KOPT-K1 (cell line): Measurements from ENCODE around the gene ZNF22.

ENCODE experiments used
- H3K27ac ChIP-seq: fragments of 200-600 bp; sonication (generic); 2 replicates; pipeline ENCODE4 v1.5.1; 2016; ENCODE audit warnings: antibody characterized with exemption, mild to moderate bottlenecking, low read depth, low read length; ENCODE audit not compliant: poor library complexity, severe bottlenecking
- H3K36me3 ChIP-seq: fragments of 200-600 bp; sonication (generic); 2 replicates; pipeline ENCODE4 v1.5.1; 2017; ENCODE audit warnings: antibody characterized with exemption, mild to moderate bottlenecking, low read length, moderate library complexity; ENCODE audit not compliant: insufficient read depth
- H3K9me3 ChIP-seq: fragments of 200-600 bp; sonication (generic); 2 replicates; pipeline ENCODE4 v1.5.1; 2017; ENCODE audit warnings: antibody characterized with exemption, low read length, mild to moderate bottlenecking; ENCODE audit not compliant: insufficient read depth, poor library complexity, severe bottlenecking

The ZNF22 gene

DNA sequence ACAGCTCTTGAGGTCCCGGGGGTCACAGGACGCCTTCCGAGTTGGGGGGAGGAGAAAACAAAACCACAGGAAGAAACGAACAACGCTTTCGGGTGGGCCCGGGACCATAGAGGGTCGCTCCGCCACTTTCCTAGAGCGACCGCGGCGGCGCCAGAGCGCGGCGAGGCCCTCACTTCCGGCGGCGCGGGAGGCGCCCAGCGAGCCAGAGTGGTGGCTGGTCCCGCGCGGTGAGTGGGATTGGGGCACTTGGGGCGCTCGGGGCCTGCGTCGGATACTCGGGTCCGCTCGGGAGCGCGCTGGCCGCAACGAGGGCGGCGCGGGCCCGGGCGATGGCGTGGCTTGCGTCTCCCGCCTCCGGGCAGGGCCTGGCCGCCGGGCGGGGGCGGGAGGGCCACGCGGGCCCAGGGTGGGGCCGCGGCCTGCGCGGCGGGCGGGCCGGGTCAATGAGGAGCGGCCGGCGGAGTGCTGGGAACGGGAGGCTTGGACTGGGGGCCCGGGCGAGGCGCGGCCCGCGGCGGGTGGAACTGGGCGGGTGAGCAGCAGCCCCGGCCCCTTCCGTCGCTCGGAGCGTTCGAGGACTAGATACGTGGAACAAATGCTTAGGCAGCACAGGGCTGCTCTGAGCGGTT lies at the start of gene ZNF22:
Gene ZNF22 (plus strand): TSS at position 172 of the 629 bp plus-strand sequence. CDS start 2,446 bp downstream, outside the sequence.
- Histone ChIP-seq H3K36me3 (peaks cover 38% of the 10 kb centered on the region), H3K9me3 (peaks cover 26% of the 10 kb centered on the region), H3K27ac (peak within 1 kb of the TSS; percentile 95)

DNA sequence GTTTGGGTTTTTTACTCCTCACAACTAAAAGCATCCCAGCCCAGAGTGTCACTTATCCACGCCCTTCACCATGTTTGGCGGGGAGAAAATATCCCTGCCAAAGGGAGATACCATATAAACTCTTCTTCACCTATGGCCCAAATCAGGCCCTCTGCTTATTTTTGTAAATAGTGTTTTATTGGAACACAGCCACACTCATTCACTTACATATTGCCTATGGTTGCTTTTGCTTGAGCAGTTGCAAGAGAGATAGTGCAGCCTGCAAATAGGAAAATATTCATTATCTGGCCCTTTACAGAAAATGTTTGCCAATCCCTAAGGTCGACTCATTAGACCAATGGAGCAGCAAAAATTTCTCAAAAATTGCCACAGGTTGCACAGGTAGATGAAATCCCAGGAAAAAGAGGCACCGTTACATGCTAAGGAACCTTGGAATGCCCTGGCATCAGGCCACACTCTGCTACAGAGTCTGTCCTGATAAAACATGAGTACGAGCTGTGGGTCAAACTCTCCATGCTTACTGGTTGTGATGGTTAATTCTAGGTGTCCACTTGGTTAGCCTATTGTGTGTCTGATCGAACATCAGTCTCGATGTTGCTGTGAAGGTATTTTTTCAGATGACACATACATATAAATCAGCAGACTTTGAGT lies 49.0 kb upstream of the ZNF22 start:
- Histone ChIP-seq H3K36me3 (peaks cover 11% of the 10 kb centered on the region; the same call in 1 of the 2 replicates), H3K9me3 (no peaks in the 10 kb centered on the region), H3K27ac (no peak overlapping the region)

DNA sequence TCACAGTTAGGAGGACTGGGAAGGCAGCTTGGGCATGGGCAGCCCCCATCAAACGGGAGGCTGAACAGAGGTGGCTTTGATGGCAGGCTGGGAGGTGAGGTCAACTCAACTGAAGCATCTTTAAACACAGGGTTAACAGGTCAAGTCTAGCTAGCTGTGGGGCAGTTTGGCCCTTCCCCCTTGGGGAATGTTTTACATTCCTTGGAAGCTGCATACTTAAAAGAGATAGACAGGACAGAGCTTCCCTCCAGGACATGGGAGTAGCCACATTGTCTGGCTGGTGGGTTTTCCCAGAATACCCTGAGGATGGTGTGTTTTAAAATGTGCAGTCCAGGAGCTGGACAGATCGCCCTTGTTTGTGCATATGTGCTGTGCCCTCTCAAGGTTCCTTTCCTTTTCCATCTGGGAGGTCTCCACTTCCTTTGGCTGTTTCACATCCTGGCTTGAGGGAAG lies 47.9 kb upstream of the ZNF22 start:
- no peaks in the 10 kb centered on the region for H3K9me3 ChIP-seq
- peaks cover 13% of the 10 kb centered on the region; the same call in 1 of the 2 replicates for H3K36me3 ChIP-seq
- no peak overlapping the region for H3K27ac ChIP-seq

DNA sequence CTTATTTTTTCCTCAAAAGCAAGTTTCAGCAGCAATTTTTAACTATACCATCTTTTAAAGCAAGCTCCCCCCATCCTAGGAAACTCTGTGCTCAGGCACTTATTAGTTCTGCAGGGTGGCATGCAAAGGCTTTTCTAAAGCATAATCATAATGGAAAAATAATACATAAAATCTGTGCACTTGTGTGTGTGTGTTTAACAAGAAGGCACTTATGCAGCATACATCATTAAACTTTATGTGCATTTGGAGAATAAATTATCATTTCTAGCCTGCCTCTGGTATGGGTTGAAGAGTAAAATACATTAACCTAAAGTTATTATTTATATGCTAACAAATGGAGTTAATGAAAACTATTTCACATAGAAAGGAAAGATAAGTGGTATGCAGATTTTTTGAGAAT lies 46.7 kb upstream of the ZNF22 start:
- no peak overlapping the region for H3K27ac ChIP-seq
- no peaks in the 10 kb centered on the region for H3K9me3 ChIP-seq
- peaks cover 13% of the 10 kb centered on the region; the same call in 1 of the 2 replicates for H3K36me3 ChIP-seq

DNA sequence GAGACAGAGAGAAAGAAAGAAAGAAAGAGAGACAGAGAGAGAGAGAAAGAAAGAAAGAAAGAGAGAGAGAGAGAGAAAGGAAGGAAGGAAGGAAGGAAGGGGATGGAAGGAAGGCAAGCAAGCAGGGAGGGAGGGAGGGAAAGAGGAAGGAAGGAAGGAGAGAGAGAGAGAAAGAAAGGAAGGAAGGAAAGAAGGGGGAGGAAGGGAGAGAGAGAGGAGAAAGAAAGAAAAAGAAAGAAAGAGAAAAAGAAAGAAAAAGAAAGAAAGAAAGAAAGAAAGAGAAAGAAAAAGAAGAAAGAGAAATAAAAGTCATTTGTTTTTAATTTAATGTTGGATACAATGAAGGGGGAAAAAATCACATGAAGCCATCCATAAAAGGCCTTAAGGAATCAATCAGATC lies 45.8 kb upstream of the ZNF22 start:
- Histone ChIP-seq H3K9me3 (no peaks in the 10 kb centered on the region), H3K27ac (no peak overlapping the region), H3K36me3 (peaks cover 13% of the 10 kb centered on the region; the same call in 1 of the 2 replicates)

DNA sequence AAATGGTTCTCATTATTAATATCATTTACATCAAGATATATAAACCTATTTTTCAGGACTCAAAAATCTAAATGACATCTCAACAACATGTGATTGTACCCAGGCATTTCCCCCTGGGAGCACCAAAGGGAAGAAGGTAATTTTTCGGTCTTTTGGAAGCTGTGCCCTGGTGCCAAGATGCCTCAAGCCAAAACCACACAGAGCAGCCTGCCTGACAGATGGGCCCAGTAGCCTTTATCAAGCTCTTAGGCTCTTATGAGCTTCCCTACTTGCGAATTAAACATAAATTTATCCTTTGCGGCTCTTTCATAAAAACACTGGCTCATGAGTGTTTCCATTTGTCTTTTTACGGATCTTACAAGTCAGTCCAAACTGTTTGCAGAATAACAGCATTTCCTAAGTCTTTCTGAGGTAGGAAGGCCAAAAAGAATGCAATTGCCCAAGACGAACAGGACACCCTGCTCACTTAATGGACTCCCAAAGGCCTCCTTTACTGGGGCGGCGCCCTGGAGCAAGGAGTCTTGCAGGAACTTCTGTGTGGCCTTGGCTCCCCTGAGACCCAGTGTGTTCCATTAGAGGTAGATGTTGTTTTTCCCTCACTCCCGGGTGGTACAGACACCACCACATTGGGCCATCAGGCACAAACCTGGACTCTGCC lies 45.2 kb upstream of the ZNF22 start:
- no peaks in the 10 kb centered on the region for H3K9me3 ChIP-seq
- peaks cover 13% of the 10 kb centered on the region; the same call in 1 of the 2 replicates for H3K36me3 ChIP-seq
- H3K27ac ChIP-seq: no peak overlapping the region

DNA sequence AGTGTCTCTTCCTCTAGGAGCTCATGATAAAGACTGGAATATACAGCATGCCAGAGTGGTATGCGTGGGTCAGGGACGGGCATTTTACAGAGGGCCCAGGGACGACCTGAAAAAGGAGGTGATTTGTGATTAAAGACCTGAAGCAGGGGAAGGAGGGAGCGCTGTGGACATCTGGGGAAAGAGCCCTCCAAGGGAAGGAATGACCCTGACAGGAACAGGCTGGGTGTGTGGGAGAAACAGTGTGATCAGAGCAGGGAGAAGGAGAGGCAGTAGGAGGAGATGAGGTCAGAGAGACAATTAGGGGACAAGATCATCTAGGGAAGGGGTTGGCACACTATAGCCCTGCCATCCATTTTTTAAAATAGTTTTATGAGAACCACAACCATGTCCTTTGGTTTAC lies 44.5 kb upstream of the ZNF22 start:
- no peak overlapping the region for H3K27ac ChIP-seq
- H3K36me3 ChIP-seq: peaks cover 13% of the 10 kb centered on the region; the same call in 1 of the 2 replicates
- H3K9me3 ChIP-seq: no peaks in the 10 kb centered on the region

DNA sequence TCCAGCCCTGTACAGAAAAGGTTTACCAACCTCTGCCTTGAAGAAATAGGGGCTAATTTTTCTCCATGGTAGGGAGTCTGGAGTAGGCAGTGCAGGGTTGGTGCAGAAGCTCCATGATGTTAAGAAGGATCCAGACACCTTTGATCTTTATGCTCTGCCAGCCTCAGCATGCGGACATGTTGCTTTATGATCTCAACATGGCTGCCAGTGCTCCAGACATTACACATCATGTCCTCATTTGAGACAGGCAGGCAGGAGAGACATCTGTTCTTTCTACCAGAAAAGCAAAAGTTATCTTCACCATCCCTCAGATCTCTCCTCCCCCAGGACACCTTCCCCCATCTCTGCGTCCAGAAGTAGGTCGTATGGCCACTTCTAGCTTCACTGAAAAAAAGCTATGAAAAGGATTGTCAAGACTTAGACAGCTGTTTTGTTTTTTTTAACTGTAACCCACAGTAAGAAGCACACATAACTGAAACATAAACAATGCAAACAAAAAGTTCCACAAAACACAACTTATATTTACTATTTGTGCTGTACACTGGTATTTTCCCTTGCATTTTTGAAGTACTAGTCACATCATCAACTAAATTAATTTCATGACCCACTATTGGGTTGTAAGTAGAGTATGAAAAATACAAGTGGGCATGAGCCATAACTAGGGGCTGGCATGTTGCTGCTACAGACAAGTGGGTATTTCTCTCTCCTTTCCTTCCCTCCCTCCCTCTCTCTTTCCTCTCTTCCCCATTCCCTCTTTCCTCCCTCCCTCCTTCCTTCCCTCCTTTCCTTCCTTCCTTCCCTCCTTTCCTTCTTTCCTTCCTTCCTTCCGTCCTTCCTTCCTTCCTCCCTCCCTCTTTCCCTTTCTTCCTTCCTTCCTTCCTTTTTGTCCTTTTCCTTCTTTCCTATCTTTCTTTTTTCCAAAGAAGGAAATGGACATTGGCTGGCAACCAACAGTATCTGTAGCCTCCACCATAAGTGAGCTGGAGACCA lies 43.7 kb upstream of the ZNF22 start:
- Histone ChIP-seq H3K36me3 (peaks cover 13% of the 10 kb centered on the region; the same call in 1 of the 2 replicates), H3K27ac (no peak overlapping the region), H3K9me3 (no peaks in the 10 kb centered on the region)

DNA sequence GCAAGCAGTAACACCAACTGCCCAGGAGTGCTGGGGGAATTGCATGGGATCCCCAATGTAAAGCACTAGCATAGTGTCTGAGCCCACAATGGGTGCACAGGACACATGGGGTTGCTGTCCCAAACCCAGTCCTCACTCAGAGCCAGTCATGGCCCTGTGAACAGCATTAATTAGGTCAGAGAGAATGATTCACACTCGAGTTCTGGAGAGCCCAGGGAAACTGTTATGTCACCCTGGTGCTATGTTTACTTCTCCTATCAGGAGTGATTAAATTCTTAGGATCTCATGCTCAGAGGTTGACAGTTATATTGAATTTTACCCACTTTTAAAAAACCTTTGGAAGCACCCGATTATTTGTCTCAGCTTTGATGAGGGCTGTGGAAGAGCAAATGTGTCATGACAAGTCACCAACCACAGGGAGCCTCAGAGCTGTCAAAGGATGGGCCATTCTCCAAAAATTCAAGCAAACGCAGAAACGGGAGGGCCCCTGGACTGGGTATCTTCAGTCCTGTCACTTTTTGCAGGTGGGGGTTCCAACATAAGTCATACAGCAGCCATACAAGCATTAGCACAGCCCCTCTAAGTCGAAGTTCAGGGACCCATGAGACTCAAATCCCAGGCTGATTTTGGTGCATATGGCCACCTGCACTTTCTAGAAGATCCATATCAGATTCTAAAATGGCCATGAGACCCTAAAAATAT lies 42.4 kb upstream of the ZNF22 start:
- peak overlapping the region; percentile 63 for H3K27ac ChIP-seq
- H3K9me3 ChIP-seq: no peaks in the 10 kb centered on the region
- H3K36me3 ChIP-seq: peaks cover 13% of the 10 kb centered on the region; the same call in 1 of the 2 replicates

DNA sequence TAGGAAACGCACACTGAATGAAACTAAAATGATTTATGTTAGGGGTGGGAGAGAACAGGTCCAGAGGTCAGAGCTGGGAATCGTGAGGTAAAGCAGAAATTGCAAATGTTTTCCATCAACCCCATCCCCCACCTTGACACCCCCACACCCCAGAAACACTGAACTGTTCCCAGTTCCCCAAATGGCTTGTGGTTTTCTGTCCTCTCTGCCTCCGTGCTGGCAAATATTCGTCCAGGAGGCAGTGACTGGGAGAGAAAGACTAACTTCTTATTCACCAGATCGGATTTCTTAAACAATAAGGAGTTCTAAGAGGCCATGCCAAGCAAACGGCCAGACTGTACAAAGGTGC lies 41.9 kb upstream of the ZNF22 start:
- Histone ChIP-seq H3K36me3 (peaks cover 13% of the 10 kb centered on the region; the same call in 1 of the 2 replicates), H3K27ac (peak overlapping the region; percentile 63), H3K9me3 (no peaks in the 10 kb centered on the region)

DNA sequence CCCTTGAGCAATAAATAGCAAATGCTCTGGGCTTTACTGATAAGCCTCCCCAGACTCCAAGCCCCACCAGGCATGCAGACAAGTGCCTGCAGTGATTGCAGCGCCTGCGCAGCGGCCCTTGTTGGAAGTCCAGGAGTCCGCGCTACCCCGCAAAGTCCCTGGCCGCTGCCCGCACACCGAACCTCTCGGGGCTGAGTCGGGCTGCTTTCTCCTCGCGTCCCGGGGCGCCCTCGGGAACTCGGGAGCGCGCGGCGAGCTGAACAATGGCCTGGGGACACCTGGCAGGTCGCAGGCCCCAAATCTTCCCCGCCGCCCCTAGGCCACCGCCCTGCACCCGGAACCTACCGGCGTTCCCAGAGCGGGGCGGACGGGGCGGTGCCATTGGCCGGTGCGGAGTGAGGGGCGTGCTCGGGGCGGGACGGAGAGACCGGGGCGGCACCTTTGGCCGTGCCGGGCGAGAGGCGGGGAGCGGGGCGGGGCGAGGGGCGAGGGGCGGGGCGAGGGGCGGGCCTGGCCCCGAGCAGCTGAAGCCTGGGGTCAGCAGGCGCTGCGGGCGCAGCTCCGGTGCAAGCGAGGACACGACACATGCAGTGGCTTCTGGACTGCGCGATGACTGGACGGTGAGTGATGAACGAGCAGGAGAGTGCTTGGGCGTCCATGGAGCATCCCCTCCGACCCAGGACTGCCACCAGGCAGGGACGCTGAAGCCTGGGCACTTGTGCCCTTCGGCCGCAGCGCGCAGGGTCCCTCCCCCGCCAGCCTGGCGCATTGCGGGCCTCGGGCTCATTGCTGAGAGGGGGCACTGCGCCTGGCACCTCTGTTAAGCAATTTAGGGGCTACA lies 41.3 kb upstream of the ZNF22 start, which contains the start of gene RASSF4:
Gene RASSF4 (plus strand): TSS at position 556 of the 841 bp plus-strand sequence. CDS start 10,401 bp downstream, outside the sequence.
- no peaks in the 10 kb centered on the region for H3K9me3 ChIP-seq
- H3K27ac ChIP-seq: peak within 1 kb of the TSS; percentile 63
- peaks cover 13% of the 10 kb centered on the region; the same call in 1 of the 2 replicates for H3K36me3 ChIP-seq

DNA sequence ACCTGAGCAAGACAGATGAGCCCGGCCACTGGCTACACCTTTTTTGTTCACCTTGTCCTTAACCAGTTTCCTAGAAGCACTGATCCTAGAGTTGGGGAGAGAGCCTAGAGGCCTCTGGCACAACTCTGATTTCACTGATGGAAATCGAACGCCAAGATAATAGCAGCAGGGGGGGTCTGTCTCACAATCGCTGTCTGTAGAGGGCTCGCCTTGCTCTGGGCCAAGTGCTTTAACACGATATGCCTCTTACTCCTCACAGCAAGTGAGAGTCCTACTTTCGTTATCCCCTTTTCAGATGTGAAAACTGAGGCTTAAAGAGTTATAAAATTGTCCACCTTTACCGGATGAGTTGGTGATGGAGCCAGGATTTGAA lies 40.6 kb upstream of the ZNF22 start:
- Histone ChIP-seq H3K27ac (no peak overlapping the region), H3K36me3 (peaks cover 13% of the 10 kb centered on the region; the same call in 1 of the 2 replicates), H3K9me3 (no peaks in the 10 kb centered on the region)

DNA sequence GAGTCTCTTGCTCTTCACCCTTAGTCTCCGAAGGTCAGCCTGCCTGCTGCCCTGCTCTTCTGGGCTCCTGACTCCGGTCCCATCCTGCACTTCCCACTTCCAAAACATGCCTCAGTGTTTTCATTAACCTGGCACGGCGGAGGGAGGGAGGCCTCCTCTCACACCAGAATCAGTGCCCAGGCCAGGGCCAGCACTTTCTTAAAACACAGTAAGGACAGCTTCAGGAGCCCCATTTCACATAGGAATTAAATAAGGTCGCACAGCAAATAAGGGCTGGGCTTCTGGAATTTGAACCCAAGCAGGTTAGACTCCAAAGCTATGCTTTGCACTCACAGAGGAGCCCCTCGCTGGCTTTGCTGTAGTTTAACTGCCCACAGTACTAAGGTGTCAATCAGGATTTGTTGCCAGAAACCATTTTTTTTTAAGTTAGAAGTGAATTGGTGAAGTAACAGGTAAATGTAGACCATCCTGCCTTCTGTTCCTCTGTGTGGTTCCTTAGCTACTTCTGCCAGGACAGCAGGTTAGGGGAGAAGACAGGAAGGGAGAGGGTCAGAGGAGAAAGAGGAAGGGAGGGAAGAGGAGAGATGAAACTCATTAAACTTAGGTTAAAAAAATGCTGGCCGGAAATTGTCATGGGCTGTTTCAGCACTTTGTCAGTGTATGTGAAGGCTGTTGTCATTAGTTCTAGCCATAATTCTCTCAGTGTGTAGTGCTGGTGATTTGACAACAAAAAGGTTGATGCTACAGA lies 40.1 kb upstream of the ZNF22 start:
- H3K27ac ChIP-seq: no peak overlapping the region
- peaks cover 13% of the 10 kb centered on the region; the same call in 1 of the 2 replicates for H3K36me3 ChIP-seq
- H3K9me3 ChIP-seq: no peaks in the 10 kb centered on the region
